HL-60/S4 (cell line): ENCODE results near the gene GNRH2.
"Not testable (repeated sequence)": the region's sequence is repeated elsewhere in the genome, so short reads cannot be mapped to it uniquely, and the experiment has no call there.

Source experiments
- in situ Hi-C: fragments of 300-500 bp; cut with MboI; formaldehyde crosslinking; loops from 2 replicates; pipeline ENCODE4 v1.14.3; 2022; ENCODE audit warnings: low sequenced_read_pairs

The GNRH2 gene

DNA sequence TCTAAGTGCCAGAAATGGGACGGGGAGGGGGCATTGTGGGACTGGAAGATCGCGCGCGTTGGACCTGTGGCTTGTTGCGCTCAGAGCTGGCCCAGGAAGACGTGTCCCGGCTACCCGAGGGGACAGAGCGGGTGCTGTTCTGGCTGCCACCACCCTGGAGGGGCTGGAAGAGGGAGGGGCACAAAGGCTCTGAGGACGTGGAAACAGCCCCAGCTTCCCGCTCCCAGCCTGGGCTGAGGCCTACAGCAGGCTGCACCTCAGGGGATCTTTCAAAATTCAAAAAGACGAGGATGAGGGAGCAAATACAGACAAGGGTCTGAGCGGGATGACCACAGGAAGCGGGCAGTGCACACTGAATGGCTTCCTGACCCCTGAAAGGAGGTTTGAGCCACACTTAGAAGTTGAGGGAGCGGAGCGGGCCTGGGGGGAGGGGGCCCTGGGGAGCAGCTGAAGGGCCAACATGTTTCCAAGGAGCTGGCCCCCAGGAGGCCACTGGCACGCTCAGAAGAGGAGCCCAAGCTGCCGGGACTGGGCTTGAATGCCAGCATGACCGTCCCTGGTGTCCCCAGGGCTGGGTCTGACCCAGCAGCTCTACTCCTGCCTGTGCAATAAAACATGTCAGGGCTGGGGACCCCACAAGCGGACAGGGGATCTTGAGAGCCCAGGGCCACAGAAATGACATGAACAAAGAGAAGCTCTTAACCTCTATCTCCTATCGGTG lies 29.3 kb downstream of the GNRH2 start:
- in situ Hi-C loops, result no loop called here

GRCh38 chr20:3073251-3073643 lies 29.8 kb downstream of the GNRH2 start:
- in situ Hi-C loops, result not testable (repeated sequence)

DNA sequence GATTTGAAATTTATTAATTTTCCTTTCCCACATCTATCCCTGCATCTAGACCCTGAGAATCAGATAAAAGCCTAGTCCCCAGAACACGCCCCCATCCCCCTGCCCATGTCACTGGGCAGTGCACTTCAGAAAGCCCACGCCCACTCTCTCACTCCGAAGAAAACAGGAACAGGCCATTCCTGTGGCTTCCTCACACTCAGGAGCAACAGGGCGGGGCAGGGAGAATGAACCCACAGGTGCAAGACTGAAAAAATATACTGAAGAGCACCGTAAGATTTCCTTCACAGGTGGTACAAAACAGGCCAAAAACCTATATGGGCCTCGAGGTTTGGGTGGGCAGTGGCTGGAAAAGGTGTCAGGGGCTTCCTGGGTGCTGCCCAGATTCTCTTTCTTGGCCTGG lies 31.4 kb downstream of the GNRH2 start:
- in situ Hi-C loops, result no loop called here

GRCh38 chr20:3075315-3075714 lies 31.9 kb downstream of the GNRH2 start:
- in situ Hi-C loops, result not testable (repeated sequence)

- in situ Hi-C loops, result no loop called here
Measured at GRCh38 chr20:3077618-3078134, 34.3 kb downstream of the GNRH2 start.

DNA sequence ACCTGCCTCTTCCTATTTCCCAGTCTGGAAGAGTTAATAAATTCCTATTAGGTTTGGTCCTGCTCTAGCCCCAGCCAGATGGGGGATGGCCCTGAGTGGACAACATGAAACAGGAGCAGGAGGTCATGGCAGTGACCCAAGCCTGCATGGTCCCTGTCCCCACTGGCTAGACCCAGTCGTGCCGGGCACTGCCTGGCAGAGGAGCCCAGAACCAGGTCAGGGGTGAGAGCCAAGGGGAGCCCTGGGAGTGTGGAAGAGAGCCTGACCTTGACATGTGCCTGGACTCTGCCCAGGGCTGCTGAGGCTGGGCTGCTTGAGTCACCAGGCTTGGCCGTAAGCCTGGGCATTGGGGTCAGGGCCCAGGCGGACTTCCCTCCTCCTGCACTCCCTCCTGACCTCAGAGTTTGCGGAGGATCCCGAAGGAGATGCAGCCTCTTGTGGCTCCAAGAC lies 37.5 kb downstream of the GNRH2 start:
- in situ Hi-C loops, result no loop called here

- in situ Hi-C loops, result no loop called here
Measured at GRCh38 chr20:3081641-3082040, 38.2 kb downstream of the GNRH2 start.

- in situ Hi-C loops, result no loop called here
Measured at GRCh38 chr20:3082306-3082951, 39.0 kb downstream of the GNRH2 start.

DNA sequence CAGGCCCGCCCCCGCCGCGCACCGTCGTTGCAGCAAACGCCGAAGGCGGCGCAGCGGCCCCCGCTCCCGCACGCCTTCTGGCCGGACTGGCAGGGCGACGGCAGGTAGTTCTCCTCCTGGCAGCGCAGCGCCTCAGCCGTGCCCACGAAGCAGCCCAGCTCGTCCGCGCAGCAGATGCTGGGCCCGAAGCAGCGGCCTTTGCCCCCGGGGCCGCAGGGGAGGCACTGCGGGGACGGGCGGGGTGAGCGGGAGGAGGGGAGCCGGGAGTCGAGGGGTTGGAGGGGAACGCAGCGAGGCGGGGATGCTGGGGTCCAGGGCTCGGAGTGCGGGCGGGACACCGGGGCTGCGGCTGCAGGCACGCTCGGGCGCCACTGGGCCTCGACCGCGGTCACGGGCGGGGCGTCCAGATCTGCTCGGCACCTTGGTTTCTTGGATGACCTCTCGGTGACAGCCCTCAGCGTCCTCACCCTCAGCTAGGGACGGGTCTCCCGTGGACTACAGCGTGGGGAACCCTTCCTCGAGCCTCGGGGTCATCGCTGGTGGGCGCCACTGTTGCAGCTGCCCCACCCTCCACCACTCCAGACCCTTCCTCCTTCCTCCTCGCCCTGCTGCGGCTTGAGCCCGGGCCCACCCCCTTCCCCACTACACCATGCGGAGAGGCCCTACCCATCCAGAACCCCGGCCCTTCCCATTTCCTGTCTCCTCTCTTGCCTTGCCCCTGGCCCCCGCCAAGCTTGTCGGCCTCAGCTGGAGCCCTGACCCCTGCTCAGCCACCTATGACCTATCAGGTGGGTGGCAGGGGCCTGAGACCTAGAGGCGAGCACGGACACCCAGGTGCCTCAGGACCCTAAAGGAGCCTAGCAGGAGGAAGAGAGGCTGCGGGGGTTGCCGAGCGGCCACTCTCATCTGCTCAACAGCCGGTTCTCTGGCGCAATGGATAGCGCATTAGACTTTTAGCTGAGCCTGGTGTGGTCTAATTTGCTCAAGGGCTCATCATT lies 39.8 kb downstream of the GNRH2 start:
- in situ Hi-C loops, result no loop called here

DNA sequence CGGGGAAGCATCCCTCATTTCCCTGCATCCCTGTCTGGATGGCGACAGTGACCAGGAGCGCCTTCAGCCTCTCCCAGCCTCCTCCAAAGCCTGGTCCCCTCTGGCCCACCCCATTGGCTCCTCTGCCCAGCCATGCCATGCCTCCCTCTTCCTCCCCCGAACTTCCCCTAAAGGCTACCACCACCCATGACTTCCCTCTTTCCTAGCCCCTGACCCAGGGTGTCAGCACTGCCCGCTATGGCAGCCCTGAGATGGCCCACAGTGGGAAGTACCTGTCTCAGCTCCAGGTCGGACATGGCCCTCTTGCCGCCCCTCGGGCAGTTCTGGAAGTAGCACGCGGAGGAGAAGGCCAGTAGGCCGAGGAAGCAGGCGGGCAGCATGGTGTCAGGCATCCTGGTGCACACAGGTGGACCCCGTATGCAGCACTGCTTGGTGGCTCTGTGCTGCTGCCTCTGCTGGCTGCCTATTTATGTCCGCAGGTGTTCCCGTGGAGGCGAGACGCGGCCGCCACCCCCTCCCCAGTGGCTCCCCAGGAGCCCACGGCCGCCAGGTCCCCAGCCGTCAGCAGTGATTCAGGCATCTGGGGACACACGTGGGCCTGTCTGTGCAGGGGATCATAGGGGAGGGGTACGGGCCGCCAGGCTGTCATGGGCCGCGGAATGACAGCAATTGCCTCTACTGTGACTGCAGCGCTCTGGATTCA lies 41.0 kb downstream of the GNRH2 start, which contains the start of gene AVP:
AVP (minus strand) TSS at position 442 of the 703 bp plus-strand sequence; CDS start at position 392, 50 bp downstream.
- in situ Hi-C loops, result no loop called here

GRCh38 chr20:3084986-3085360 lies 41.6 kb downstream of the GNRH2 start:
- in situ Hi-C loops, result no loop called here

DNA sequence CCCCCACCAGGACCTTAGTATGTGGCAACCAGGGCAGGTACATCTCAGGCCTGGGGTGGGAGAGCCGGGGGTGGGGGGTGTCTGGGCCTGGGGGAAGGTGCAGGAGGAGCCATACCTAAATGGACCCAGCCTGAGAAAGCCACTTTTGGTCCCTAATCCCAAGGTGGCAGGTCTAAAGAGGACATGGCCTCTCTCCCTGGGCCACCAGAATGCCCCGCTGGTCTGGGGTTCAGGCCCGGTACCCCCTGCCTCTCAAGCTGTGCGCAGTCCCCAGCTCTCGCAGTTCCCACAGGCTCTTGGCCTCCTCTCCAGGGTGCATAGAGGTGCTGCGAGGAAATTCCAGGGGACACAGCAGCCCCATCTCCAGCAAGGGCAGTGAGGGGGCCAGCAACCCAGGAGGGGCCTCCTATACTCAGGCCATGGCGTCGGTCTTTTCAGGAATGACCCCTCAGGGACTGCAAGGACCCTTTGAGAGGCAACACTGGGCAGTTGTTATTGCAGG lies 42.2 kb downstream of the GNRH2 start:
- in situ Hi-C loops, result no loop called here

- in situ Hi-C loops, result no loop called here
Measured at GRCh38 chr20:3088031-3088430, 44.6 kb downstream of the GNRH2 start.

GRCh38 chr20:3090565-3090964 lies 47.1 kb downstream of the GNRH2 start:
- in situ Hi-C loops, result no loop called here

DNA sequence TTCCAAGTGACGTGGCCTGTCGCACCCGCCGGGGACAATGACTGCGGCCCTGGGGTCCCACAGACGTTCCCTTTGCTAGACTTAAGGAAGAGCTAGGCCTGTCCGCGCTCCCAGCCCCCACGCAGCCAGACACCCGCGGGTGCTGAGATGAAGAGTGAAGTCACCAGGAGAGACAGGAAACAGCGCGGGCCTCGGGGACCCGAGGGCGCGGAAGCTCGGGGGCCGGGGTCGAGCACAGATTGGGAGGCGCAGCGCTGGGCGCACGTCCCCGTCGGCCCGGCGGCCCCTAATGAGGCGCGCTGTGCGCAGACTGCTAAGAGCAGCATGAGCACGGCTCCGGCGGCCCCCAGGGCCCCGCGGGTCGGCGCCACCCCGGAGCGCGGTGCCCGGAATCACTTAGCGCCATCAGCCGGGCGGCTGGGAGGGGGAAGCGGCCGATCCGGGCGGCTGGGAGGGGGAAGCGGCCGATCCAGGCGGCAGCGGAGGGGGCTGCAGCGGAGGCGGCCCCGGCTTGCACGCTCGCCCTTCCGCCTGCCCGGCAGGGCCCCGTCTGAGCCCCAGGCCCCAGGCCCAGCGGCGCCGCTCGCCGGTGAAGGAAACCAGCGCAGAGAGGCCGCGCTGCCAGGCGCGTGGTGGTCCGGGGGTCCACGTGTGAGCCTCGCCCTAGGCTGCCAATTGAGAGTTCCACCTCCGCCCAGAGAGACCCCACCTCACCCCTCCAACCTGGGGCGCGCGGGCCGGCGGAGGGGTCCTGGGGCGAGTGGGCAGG lies 49.4 kb downstream of the GNRH2 start:
- in situ Hi-C loops, result no loop called here

GRCh38 chr20:3093861-3094361 lies 50.5 kb downstream of the GNRH2 start:
- in situ Hi-C loops, result no loop called here

DNA sequence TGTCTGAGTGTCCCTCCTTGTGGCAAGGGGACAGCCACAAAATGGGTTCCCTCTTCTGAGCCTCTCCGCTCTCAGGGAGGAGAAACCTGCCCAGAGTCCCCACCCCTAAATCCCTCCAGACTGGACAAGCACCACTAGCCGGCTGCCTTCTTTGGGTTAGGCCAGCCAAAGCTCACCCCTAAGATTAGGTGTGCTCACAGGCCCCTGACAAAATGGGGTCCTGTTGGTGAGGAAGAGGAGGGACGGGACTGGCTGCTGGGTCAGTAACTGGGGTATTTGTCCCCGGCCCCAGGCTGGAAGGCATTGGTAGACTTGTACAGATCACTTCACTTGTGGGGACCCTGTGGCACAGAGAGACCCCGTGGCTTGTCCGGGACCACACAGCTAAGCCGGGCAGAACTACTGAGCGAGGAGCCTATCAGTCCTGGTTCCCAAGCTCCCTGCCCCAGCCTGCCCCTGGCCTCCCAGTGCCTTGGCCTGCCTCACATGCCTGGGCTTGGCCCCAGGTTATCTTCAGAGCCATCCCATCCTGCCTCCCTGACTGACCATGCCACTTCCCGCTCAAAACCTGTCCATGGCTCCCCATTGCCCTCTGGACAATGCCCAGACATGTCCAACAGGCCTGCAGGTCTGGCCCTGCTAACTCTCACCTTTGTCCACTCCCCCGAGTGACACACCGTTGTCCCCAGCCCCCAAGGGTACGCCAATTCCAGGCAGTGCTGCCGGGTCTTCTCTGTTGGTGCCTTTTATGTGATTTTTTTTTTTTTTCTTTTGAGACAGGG lies 51.6 kb downstream of the GNRH2 start:
- in situ Hi-C loops, result no loop called here
